ENCODE data around the gene SETD9.

SETD9 gene

DNA sequence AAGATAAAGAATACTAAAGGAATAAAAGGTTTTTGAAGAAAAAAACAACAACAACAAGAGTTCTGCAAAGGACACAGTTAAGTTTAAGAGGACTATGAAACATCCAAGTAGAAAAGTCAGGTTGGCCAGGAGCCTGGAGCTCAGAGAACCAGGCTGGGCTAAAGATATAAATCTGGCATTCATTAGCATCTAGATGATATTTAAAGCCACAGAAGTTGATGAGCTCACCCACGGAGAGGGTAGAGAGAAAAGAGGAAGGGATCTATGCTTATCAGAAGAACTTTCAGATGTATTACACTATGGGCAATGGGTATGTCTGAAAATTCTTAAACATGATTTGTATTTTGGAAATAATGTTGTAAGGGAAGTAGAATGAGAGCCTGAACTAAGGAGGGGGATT, 32.6 kb downstream of the SETD9 start:
- DNase-seq = no peak

DNA sequence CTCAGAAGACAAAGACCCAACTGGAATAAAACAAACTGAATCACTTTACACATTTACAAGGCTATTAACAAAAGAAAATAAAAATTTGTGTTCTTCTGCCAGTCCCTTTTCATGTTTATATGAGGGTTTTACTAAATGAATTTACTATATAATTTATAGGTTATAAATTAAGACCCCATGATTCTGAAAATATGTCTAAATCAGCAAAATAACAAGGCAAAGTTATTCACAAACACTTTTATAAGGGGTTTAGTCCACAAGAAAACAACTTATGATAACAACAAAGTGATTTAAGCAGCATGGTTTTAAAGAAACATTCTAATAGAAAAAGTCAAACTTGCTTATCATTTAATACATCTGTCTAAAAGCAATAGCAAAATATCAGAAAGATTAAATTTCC, 37.7 kb downstream of the SETD9 start:
- no peak for DNase-seq

DNA sequence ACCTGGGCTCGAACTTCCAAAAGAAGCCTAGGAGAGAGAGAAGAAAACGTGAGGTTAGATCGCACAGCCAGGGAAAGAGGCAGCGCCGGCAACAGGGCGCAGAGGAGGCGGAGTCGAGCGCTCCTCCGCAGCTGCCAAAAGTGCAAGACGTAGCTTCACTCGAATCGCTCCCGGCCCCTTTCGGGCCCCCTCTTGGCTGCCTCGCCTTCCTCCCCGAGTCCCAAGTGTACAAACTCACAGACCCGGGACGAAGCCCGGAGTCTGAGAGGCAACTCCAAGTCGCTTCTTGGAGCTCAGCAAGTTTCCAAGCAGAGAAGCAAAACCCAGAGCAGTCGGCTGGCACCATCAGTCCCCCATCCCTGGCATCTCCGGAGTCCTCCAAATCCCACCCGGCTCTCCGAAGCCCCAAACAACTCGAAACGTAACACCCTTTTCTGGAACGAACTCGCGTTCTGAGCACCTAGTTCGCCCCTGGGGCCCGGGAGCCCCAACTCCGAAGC, 41.3 kb downstream of the SETD9 start:
- DNase-seq = peak; percentile 6

DNA sequence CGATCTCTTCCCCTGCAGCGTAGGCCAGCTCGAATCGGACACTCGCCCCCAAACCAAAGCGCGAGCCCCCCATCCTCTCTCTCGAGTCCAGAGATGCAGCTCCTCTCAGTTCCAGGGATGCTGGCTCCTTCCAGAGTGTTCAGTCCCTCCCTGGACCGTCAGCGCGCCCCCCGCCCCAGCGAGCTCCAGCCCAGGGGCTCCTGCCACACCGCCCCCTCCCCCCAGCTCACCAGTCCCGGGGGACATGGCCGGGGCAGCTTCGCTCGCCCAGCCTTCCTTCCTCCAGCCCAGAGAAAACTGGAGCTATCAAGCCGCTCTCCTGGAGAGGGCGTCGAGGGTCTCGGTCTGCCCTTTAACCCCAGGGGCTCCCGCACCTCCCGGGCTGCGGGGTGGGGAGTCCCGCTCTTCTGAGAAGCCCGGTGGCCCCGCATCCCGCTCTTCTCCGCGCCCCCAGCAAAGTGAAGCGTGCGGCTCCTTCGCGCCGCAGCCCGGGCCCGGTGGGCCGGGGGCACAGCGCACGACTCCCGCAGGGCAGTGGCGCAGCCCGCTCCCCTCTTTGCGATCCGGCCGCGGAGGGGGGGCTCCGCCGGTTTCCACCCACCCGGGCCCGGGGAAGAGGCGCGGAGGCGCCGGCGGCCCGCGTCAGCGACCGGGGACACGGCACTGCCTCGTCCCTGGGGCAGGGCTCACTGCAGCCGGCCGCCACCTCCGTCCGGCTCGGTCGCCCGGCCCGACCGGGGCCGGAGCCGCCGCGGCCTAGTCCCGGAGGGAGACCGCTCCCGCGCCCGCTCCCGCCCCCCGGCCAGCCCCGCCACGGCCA, 41.9 kb downstream of the SETD9 start:
- peak; percentile 9 for DNase-seq

DNA sequence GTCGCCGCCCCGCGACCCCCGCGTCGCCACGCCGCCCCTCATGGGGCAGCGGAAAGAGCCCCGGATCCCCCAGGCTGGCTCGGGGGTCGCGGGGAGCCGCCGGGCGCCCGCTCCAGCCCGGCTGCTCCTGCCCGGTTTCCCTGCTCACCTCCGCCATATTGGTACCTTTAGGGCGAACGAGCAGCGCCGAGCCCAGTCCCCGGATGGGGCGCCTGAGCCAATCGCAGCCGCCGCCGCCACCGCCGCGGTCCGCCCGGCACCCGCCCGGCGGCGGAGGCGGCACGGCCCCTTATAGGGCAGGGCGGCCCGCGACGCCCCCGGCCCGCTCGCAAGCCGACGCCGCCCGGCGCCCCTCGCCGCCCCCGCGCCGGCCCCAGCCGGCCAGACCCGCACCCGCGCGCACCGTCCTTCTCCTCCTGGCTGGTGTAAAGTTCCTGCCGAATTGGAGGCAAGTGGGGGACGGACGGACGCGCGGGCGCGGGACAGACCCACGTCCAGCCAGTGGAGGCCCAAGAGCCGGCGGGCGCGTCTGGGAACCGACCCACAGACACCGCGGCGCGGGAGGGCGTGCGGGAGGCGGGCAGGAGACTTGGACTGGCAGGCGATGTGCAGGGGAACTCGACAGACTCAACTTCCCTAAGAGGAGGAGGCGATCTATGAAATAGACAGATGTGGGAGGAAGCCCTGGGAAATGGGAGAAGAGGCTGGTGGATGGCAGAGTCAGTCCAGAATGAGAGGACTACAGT, 42.7 kb downstream of the SETD9 start, which contains the start of gene MIER3:
Gene MIER3 (minus strand): TSS at position 178 of the 746 bp plus-strand sequence. CDS start 21 bp downstream, at position 157.
- DNase-seq = peak; percentile 45

DNA sequence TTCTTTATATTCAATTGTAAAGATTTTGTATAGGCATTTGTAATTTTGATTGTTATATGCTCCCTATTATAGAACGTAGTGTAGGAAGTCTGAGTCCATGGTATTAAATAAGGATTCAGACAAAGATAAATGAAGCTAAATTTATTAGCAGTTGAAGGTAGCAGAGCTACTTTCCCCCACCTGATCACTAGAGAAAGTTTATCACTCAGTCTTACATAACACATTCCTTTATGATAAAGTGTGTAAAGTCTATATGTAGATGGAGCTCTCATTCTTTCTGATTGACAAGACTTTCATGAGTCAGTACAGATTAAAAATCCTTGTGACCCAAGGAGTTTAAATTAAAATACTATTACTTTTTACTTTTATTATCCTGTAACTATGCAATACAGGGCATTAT, 44.9 kb downstream of the SETD9 start:
- no peak for DNase-seq

GRCh38 chr5:56958595-56958994, 49.2 kb downstream of the SETD9 start:
- DNase-seq = no peak

- no peak for DNase-seq
These were observed 49.9 kb downstream of the SETD9 start for GRCh38 chr5:56959326-56959725.

DNA sequence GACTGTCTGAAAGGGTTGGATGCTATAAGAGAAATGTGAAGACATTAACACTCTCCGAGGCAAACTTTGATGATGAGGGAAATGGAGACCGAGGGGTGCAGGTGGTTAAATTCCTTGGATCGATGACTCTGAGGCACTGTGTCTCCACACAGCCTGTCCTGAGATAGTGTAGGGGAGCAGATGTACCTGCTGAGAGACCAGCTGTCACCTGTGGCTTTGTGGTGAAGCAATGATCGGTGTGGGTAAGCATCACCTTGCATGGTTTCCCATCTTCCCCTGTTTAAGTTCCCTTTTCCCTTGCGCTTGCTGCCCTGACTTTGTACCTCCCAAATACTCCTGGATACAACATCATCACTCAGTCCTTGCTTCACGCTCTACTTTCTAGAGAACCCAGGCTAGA, 52.4 kb downstream of the SETD9 start:
- DNase-seq = no peak

GRCh38 chr5:56962286-56962685, 52.9 kb downstream of the SETD9 start:
- no peak for DNase-seq

- no peak for DNase-seq
These were observed 53.9 kb downstream of the SETD9 start for GRCh38 chr5:56963246-56963645.

DNA sequence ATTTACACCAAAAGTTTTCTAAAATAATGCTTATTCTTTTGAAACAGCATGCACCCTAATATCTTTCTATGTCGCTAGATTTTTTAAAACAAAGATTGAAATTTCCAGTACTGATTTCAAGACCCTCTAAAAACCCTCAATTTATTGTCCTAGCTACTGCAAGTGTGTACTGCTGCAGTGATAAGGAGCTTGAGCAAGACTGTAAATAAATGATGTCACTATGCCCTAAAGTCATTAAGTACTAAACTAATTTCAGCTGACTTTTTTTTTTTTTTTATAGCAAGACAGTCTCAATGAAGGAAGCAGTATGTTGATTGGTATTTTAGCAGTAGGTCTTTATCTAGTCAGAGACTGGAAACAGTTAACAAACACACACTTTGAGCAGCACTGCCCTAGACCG, 54.8 kb downstream of the SETD9 start:
- DNase-seq = no peak
